GM19324 (cell line): ENCODE data around the gene NTF3.

ENCODE experiments used
- ATAC-seq: cut with Tn5 transposase; IDR thresholded peaks from one replicate; pipeline ENCODE4 v1.9.1; 2021; ENCODE audit warnings: mild to moderate bottlenecking, moderate library complexity; ENCODE audit not compliant: unreplicated experiment, low FRiP score

Gene NTF3

DNA sequence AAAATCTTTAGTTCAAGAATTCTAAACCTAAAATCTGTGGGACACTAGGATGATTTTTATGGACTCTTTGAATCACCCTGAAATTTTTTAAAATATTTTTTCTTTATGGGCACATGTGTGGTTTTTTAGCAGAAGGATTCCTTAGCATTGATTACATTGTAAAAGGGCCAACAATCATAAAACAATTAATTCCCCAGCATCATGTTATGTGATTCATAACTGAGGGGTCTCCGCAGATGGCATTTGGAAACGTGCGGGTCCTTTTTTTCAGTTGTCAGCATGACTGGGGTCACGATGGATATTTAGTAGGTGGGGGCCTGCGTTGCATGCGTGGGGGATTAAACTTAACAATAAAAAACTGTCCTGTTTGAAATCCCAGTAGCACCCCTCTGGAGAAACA, 52.5 kb downstream of the NTF3 start:
- no peak for ATAC-seq

DNA sequence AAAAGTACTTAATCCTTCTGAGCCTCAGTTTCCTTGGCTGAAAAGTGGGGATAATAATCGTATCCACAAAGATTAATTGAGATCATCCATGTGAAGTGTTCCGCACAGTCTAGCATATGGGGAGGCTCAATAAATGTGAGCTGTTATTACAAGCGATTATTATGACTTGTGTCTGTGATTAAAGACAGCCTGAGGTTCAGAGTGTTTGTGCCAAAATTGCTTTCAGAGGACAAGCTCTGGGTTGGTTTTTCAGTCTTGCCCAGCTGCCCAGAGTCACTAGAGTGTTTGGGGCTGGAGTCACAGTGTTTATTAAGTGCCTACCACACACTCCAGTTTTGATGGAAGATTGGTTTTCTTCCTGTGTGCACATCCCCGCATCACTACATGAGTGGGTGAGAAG, 53.5 kb downstream of the NTF3 start:
- no peak for ATAC-seq

DNA sequence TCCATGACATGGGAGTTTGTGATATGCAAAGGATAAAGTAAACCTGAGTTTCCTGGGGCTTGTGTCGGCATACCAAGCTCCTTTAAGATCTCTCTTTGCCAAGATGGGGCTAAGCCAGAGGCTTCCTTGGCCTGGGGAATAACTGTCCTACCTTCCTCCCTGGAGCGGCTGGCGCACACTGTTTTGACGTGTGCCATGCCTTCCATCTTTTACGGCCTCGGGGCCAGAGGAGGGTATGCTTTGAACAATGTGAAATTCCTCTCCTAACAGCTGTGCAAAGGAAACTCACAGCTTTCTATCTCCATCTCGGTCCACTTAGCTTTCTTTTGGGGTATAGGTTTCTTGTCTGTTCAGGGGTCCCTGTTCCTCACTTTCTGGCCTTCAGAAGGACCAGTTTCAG, 55.2 kb downstream of the NTF3 start:
- ATAC-seq = no peak

DNA sequence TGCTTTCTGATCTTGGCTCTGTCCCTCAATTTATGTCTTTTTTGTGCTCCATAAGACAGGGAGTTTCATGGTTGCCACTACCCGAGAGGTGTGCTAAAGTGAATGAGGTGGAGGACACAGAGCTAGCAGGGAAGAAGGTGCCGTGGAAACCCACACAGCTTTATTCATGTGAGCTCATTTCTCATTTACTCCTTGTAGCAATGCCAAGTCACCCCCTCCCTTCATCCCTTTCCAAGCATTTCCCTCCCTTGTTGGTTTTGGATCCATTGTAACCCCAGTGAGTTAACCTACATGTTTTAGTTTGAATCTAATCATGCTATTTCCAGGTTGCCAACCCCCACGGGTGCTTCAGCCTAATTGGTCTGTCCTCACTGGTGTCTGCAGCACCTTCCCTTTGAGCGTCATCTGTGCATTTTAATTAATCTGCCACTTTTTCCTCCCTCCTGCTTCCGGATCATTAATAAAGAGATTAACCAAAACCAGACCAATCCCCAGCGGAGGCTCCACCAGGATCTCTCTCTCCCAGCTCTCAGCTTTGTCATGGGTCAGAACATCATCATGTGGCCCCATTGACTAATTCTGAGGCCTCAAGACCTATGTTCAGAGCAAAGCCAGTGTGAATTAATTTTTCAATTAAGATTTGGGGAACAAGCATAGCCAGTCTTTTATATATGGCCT, 56.2 kb downstream of the NTF3 start:
- no peak for ATAC-seq

DNA sequence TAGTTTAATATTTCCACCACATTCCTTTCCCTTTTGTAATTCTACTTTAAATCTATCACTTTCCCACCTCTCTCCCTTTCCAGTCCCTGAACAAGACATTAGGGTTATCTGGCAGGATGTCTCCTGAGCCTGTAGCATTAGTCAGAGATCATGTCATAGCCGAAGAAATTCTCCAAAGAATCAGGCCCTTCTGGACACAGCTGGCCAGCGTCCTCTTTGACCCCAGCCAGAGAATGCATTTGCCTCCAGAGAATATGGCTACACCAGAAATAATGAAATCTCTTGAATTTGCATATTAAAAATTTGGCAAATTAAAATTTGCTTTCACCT, 56.7 kb downstream of the NTF3 start:
- ATAC-seq = no peak

DNA sequence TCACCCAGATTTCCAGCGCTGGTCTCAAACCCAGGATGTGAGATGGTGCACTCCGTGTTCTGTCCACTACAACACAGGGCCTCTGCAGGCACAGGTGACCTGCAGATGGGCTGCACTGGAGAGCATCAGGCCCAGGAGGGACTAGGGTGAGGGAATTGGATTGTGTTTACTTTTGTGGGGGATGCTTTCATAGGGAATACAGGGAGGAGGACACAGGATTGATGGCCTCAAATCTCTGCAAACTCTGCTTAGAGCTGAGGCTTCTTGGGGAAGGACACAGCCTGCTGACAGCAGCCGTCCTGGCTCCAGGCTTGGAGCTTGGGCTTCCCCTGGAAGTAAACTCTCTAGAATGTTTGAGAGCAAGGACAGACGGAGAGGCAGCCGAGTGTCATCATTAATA, 57.1 kb downstream of the NTF3 start:
- no peak for ATAC-seq

DNA sequence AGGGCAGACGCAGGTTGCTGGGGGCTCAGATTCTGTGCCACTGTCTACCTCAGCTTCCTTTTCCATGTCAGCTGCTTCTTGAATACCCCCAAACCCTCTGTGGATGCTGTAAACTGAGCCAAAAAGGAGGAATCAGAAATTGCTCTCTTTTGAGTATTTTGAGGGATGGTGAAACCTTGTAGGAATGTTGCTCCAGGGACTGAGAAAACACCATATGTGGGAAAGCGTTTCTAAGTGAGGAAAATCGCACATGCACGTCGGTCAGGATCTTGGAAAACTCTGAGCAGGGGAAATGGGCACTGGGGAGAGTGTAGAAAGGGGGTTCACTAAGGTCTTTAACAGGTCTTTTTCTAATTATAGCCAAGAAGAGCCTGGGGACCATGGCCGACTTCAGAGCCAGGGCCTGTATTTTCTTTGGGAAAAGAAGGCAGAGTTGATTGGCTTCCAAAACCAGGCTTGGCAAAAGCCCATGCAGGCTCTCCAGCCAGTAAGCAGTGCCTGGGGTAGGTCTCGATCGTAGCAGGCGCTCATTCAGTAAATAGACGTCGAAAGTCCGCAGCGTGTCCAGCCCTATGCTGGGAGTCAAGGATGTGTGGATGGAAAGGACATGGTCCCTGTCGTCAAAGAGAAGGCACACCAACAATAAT, 58.0 kb downstream of the NTF3 start:
- ATAC-seq = no peak

DNA sequence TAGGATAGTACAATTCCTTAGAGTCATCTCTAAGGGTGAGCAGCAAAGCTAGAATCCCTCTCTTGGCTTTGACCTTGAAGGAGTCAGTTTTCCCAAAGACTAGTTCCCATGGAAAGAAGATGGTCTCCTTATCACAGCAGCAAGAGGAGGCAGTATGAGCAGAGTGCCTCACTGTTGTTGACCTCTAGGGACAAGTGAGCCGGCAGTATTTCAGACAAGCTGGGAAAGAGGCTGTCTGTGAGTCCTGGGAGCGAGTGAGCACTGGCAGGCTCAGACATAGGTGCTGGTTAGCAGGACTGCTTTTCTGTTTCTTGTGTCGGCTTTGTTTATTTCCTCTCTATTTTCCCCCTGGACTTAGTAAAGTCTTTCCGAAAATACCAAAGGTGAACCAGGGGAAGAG, 60.7 kb downstream of the NTF3 start:
- no peak for ATAC-seq

DNA sequence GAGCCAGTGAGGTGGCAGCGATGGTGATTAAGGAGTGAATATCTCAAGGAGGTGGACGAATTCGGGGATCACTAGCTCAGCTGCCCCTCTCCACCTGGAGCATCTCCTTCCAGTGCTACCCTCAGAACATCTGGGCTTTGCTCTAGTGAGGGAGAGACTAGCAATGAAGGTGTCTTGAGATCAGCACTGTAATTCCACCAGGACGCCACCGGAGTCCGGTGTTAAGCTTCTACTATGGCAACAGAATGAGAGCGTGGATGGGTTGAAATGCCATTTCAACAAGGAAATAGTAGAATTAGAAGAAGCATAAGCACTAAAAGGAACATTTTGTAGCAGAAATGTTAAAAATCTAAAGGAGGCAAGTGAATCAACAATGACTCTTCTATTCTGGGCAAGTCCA, 61.1 kb downstream of the NTF3 start:
- no peak for ATAC-seq

DNA sequence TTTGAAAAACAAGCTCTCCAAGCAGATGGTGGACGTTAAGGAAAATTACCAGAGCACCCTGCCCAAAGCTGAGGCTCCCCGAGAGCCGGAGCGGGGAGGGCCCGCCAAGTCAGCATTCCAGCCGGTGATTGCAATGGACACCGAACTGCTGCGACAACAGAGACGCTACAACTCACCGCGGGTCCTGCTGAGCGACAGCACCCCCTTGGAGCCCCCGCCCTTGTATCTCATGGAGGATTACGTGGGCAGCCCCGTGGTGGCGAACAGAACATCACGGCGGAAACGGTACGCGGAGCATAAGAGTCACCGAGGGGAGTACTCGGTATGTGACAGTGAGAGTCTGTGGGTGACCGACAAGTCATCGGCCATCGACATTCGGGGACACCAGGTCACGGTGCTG, 62.4 kb downstream of the NTF3 start:
- ATAC-seq = no peak

DNA sequence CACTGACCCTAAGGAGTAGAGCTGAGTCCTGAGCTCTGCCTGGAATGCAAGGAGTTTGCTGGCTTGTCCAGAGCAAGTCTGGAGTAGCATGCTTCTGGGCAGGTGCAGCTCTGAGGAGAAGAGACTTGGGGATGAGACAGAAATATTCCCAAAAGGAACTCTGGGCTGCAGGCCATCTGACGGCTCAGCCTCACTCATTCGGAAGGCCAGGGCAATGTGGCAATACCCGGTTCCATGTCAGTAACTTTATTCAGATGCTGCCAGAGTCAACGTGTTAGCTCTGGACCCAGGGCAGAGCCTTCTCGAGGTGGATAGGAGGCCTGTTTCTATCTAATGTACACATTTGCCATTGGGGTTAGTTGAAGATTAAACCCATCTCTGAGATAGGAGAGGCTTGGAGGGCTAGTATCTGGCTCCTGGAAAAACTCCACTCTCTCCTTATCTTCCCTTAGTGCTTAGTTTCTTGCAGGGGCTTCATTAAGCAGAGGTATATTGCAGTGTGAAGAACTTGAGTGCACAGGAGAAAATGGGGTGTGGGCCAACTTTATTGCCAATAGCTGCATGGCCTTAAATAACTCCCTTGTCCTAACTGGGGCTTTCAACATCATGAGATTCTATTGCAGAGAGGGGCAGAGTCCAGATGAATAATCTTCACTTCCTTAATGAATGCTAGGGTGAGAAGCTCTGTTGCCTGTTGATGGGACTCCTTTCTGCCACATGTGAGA, 65.6 kb downstream of the NTF3 start:
- ATAC-seq = no peak

DNA sequence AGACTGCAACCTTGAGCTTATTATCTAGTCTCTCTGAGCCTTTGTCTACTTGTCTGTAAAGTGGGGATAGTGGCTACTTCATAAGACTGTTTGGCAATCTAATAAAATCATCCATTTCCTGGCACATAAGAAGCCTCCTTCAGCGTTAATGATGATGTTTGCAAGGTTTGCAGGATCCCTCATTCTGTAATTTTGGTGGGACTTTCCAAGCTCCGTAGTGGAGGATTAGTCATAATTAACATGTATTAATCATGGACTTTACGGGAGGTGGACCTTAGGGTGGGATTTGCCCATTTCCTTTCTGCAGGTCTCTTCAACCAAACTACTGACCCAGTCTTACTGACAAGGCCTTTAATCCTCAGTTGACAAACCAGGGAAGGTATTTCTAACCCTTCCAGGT, 66.2 kb downstream of the NTF3 start:
- ATAC-seq = no peak

DNA sequence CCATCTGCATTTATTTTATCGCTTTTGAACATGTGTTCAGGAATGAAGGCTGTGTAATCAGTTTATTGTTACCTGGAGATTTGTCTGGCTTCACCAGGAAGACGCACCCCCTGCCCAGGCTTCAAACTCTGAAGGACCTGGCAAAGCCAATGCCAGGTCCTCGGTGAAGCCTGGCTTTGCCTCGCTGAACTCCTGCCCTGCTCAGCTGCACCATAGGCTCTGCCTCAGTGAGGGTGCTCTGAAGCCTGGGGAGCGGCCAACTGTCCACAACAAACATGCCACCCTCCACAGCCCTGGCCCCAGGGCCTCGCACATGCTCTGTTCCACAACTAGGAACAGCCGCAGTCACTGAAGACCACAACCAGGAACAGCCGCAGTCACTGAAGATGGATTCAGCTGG, 66.9 kb downstream of the NTF3 start:
- ATAC-seq = no peak

DNA sequence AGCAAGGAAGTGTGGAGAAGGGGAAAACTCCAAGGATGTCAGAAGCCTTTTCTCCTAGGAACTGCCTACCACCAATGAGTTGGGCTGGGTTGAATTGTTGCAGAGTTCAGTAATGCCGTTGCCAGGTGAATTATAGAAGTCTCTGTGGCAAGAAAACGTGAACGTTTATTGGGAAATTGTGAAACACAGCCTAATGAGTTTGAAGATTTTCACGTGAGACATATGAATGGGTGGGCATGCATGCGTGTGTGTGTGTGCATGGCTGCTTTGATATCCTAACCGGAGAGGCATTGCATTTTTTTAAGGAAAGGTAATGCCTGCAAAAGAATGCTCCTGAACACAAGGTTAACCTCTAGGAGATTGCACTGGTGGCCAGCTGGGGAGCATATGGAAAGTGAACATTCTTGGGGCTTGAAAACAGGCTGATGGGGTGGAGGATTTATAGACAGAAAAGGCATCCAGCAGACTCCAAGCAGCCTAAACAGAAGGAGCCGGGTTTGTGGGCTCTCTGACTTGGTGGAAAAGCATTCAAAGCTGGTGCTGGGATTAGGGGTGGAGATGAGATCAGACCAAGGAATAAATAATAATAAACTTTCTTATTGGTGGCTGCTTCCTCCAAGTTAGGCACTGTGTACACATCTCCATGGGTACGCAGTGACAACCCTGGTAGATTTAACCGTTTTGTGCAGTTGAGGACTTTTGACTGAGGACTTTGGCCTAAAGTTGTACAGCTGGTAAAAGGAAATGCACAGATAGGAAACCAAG, 67.8 kb downstream of the NTF3 start:
- no peak for ATAC-seq

DNA sequence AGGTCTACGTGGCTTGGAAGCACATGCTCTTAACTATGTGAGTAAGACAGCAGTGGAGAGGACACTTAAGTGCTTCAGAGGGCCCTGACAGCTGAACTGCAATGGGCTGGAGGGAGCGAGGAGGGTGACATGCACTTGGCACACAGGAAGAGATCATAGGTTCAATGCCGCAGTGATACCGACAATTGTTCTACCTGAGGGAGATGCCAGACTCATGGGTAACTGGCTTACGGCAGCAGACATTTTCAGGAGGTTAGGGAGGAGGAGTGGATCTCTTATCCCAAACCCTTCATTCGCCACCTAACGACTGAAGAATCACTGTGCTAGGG, 68.4 kb downstream of the NTF3 start:
- ATAC-seq = no peak

DNA sequence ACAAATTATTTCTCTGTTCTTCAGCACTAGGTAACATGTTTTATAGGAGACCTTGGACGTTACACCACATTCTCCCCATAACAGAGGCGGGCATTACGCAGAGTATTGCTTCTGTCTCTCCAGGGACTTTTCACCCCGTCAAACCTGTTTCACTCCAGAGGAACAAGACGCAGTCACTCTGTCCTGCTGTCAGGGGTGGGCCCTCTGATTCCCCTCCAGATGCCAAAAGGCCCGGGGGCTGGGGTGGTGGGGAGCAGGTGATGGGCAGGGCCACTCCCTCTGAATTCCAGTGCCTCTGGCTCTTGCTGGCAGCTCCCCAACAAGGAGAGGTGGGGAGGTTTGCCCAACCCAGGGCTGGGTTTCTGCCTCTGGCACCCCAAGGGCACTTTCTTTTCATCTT, 71.9 kb downstream of the NTF3 start:
- ATAC-seq = no peak

DNA sequence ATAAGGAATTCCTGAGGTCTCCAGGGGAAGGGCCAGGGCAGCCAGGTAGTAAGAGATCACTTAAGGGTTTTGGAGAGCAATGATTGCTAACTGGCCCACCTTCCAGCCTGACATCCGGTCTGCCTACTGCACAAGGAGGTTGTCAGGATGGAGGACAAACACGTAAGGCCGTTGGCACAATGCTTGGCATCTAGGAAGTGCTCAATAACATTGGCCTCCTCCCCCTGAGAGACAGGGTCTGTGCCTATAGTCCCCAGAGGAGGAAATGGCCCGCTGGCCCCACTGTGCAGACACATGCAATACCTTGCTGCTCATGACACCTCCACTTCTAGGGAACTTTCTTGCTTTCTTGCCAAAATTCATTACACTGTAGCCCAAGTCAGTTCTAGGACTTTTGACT, 73.2 kb downstream of the NTF3 start:
- ATAC-seq = no peak

DNA sequence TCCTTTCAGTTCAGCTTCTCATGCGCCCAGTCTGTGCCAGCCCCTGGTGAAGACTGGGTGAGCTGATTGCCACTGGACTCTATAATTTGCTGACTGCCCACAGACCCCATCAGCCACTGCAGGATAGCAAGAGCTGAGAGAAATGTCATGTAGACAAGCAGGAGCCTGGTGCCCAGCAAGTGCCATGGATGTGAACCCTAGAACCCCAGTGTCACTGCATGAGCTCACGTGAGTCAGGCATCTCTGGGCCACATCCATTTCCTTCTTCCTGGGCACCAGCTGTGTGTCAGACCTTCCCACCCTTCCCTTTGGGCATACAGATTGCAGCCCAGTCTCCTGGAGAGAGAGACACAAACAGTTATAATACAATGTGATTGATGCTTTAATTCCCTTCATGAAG, 73.8 kb downstream of the NTF3 start:
- ATAC-seq = no peak

DNA sequence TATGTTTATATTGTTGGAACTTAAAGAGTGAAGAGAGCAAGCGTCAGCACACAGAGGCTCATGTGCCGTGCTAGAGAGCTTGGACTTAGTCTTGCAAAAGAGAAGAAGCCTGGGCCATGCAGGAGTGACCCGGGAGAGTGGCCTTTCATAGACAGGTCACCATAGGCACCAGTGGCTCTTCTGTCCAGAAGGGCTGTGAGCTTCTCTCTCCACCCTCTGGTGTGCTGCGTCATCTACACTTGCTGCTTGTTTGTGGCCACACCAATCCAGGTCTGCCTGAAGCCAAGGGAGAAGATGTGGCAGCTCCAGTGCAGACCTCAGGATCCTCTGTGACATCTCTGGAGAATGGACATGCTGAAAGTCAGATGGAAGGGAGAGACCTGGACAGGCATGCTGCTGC, 74.4 kb downstream of the NTF3 start:
- no peak for ATAC-seq

DNA sequence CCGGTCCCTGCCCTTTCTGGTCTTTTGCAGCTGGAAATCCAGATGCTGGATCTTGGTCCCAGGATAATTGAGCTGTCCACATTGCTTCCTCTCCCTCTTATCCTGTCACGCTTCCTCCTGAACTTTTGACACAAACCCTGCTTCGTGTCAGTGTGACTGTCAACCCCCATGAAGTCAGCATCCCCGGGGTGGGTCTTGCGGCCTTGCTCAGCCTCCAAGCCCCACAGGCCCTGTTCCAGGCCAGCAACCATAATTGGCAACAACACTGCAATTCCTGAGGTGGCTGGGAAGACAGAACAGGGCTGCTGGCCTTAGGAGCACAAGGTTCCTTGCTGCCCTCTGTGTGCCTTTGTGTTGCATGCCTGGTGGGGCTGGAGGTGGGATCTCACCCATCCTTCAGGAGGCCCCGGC, 74.9 kb downstream of the NTF3 start:
- ATAC-seq = no peak

DNA sequence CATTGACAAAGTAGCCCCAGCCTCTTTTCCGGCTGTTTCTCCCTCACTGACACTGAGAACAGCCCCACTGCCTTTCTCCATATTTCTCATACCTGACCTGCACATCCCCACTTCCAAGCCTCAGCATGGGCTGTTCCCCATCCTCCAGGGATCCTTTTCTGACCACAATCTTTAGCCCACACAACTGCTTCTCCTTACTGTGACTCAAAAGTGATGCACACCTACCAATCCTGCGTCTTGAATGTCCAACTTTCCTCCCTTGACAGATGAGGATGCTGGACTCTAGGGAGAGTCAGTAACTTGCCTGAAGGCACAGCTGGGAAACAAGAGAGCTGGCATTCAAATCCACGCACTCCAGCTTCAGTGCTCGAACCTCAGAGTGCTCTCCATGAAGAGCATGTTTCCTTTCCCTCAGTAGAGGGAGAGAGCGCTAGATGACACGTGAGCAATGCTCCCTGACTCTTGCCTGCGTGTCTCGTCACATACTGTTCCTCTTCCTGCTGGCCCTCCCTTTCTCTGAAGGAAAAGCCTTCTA, 75.6 kb downstream of the NTF3 start:
- no peak for ATAC-seq
